Skeletal muscle cell (primary cell): ENCODE data around the gene IQCH.

Source experiments
- DNase-seq: peaks from one replicate; pipeline ENCODE4 v3.0.0-alpha.2; 2010; ENCODE audit warnings: low read depth
- H3K4me3 ChIP-seq: 2 replicates; pipeline ENCODE4 v1.5.1; 2011; ENCODE audit warnings: low read depth, mild to moderate bottlenecking, control low read depth, low read length, moderate library complexity

Gene IQCH

GRCh38 chr15:67254238-67255175 lies at the start of gene IQCH, which contains the start of gene AAGAB:
Gene IQCH, plus strand, starts transcription at chr15:67254786. Its CDS starts 111 bp downstream, at chr15:67254897.
Gene AAGAB, minus strand, starts transcription at chr15:67254661. Its CDS starts 30 bp downstream, at chr15:67254631.
- peak; percentile 95 for DNase-seq

DNA sequence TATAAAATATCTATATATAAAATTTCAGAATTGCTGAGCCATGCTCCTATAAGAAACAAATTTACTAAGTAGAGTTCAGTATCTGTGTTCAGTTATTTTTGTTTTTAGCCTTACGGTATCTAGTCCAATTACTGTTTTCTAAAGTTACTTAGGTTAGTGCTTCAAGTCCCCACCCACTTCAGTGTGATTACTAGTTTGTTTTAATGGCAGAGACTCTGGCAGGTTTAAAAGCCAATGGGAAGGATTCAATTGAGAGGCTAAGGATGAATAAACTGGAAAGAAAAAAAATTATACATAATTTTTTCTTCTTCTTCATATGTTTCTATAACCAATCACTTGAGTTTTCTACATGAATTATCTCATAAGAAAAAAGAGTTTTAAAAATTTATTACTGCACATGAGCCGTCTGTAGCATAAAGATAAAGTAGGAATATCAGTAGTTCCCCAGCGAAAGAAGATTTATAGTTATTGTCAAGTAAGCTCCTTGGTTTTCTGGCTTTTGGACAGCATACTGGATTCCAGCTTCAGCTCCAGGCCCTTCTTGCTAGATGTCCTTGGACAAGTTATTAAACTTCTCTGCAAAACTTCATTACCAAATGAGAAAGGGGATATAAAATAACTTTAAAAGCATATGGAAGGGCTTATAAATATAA lies 46.9 kb upstream of the IQCH start:
- no peak overlapping the region for H3K4me3 ChIP-seq
- no peak for DNase-seq

More at GRCh38 chr15:67254238-67255175, at the start of gene IQCH, which contains the start of gene AAGAB:
- peak within 1 kb of the TSS; percentile 93 for H3K4me3 ChIP-seq

DNA sequence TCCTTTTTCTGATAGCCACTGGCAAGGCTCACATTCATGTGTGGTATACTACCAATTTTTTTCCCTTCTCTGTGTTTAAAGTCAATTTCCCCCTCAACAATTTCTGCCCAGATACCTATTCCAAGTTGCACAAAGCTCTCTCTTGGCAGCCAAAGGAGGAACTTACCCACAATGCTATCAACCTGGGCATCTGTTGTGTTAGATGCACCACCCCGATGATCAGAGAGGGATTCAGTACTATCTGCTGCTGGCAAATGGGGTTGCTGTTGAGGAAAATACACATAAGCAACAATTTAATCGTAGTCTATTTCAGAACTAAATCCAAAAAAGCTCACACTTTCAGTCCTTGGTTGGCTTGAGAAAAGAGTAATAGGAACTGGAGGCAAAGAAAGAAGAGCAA lies 46.2 kb upstream of the IQCH start:
- H3K4me3 ChIP-seq = no peak overlapping the region
- no peak for DNase-seq

- H3K4me3 ChIP-seq = no peak overlapping the region
- DNase-seq = no peak
Measured at GRCh38 chr15:67210555-67211168, 43.9 kb upstream of the IQCH start.

DNA sequence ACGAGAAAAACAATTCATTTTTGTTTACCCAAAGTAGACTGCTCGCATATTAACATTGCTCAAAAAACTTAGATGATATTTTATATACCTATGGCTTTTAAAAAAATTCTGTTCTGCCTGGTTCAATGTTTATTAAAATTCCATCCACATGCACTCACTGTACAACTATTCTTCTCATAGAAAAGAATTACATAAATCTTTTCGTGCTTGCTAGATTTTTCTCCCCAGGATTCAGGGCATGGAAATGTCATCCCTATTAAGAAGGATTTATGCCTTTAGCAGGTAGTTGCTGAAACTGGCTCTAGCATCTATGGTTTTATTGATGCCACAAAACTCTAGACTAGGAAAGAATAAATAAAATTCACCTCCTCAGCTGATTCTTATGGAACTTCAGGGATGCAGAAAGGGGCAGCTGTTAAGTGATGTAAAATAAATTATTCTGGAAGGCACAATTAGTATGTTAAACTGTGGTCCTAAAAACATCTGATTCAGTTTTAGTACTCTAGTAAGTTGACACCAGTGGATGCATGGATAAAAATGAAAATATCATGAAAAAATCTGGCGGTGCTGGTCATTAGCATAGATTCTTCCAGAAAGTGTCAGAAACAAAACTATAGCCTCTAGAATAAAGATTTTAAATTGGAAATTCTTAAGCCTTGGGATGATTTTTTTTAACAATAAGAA lies 41.8 kb upstream of the IQCH start:
- DNase-seq = no peak
- H3K4me3 ChIP-seq = no peak overlapping the region

GRCh38 chr15:67215102-67215501 lies 39.5 kb upstream of the IQCH start:
- no peak overlapping the region for H3K4me3 ChIP-seq
- DNase-seq = no peak

GRCh38 chr15:67216859-67217258 lies 37.7 kb upstream of the IQCH start:
- no peak for DNase-seq
- H3K4me3 ChIP-seq = no peak overlapping the region

DNA sequence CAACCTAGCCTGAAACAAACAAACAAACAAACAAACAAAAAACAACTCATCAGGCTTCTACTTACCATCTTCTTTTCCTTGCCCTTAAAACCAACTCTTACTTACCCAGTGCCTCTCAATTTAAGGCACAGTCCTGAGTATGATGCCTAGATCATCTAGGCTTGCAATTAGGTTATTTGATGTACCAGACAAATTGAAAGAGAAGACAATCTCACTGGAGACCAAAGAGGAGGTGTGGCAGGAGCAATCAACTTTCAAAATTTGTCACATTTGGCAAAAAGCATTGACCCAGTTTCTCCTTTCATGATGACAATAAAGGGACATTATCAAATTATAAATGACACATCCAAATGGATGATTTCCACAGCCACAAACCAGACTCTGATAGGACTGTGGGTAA lies 36.2 kb upstream of the IQCH start:
- no peak for DNase-seq
- no peak overlapping the region for H3K4me3 ChIP-seq

DNA sequence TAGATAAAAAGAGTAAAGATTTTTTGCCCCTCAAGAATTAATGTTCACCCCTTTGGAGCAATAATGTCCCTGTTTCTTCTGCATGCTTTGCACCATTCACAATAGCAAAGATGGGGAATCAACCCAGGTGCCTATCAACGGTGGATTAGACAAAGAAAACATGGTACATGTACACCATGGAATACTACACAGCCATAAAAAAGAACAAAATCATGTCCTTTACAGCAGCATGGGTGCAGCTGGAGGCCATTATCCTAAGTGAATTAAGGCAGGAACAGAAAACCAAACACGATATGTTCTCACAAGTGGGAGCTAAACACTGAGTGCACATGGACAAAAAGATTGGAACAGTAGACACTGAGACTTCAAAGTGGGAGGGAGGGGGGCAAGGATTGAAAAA lies 35.3 kb upstream of the IQCH start:
- H3K4me3 ChIP-seq = no peak overlapping the region
- DNase-seq = no peak

DNA sequence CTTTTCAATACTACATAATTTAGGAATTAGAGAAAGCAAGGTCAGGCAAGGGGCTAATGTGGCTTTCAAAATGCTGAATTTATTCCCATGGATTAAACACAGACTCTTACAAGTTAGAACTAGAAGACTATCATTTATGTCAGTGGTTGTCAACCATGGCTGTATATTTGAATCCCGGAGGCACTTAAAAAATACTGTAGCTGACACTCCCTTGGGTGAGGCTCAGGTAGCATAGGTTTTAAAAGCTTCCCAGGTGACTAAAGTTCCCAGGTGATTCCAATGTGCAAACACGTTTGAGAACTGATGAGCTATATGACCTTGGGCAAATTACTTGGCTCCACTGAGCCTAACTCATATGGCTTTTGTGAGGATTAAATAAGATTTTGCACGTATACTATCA lies 29.7 kb upstream of the IQCH start:
- DNase-seq = no peak
- no peak overlapping the region for H3K4me3 ChIP-seq

DNA sequence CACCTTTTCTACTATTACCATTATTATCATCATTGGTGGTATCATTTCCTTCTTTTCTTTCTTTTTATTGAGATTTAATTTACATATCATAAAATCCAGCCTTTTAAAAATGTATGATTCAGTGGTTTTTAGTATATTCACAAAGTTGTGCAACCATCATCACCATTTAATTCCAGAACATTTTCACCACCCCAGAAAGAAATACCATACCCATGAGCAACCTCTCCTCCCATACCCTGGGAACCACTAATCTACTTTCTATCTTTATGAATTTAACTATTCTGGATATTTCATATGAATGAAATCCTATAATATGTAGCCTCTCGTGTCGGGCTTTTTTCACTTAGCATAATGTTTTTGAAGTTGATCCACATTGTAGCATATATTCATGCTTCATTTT lies 29.2 kb upstream of the IQCH start:
- peak; percentile 36 for DNase-seq
- no peak overlapping the region for H3K4me3 ChIP-seq

- no peak overlapping the region for H3K4me3 ChIP-seq
- DNase-seq = no peak
Measured at GRCh38 chr15:67227431-67227830, 27.2 kb upstream of the IQCH start.

GRCh38 chr15:67227846-67228245 lies 26.7 kb upstream of the IQCH start:
- no peak overlapping the region for H3K4me3 ChIP-seq
- no peak for DNase-seq

DNA sequence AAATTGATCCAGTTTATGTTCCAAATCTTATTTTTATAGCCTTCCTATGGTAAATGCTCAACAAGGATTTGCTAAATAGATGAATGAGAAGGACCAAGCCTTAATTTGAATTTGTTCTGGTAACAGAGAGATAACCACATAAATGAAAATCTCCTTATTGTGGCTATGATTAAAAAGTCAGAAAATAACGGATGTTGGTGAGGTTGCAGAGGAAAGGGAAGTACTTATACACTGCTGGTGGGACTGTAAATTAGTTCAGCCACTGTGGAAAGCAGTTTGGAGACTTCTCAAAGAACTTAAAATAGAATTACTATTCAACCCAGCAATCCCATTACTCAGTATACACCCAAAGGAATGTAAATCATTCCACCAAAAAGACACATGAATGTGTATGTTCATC lies 26.3 kb upstream of the IQCH start:
- no peak overlapping the region for H3K4me3 ChIP-seq
- DNase-seq = no peak

DNA sequence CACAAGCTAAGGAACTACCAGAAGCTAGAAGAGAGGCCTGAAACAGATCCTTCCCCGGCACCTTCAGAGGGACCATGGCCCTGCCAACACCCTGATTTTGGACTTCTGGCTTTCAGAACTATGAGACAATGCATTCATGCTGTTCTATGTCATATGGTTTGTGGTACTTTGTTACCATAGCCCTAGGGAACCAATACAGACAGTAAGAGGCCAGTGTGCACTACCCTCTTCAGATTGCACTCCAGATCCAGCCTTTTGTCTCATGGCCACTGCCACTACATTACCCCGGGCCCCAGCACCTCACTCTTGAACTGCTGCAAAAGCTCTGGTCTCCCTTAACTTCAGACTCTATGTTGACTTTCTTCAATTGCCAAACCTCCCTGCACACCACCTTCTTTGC lies 24.1 kb upstream of the IQCH start:
- H3K4me3 ChIP-seq = no peak overlapping the region
- no peak for DNase-seq

GRCh38 chr15:67232591-67232990 lies 22.0 kb upstream of the IQCH start:
- H3K4me3 ChIP-seq = no peak overlapping the region
- DNase-seq = no peak

DNA sequence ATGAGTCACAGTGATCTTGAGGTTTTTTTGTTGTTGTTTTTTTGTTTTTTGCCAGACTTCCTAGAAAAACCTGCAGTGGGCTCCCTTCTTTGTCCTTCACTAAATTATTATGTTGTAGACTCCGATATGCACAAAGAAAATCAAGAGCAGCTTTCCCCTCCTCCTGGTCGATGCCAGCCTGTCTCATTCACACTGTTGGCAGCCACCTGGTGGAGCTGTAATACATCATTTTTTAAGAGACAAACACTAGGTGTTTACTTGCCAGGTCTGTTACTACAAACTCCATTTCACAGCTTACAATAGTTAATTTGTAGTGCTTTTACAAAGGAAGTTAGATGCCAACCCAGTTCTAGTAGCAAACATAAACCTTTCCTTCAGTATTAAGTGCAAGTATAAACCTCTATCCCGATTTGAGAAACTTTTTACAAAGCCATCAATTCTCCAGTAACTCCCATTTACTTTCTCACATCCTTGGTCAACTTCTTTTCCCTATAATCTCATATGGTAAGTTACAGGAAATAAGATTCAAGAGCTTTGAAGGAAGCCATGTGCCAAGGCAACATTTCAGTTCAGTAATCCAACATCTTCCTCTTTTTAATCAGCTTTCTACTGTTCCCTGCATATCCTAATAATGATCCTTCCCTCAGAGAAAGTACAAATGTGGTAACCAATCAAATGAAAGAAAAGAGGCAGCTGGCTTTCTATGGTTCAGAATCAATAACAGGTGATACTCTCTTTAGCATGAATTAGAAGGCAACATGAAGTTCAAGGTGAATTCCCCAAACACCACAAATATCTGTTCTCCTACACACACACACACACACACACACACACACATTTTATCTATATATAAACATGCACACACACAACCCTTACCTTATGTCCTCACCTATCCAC lies 14.1 kb upstream of the IQCH start:
- no peak overlapping the region for H3K4me3 ChIP-seq
- no peak for DNase-seq

DNA sequence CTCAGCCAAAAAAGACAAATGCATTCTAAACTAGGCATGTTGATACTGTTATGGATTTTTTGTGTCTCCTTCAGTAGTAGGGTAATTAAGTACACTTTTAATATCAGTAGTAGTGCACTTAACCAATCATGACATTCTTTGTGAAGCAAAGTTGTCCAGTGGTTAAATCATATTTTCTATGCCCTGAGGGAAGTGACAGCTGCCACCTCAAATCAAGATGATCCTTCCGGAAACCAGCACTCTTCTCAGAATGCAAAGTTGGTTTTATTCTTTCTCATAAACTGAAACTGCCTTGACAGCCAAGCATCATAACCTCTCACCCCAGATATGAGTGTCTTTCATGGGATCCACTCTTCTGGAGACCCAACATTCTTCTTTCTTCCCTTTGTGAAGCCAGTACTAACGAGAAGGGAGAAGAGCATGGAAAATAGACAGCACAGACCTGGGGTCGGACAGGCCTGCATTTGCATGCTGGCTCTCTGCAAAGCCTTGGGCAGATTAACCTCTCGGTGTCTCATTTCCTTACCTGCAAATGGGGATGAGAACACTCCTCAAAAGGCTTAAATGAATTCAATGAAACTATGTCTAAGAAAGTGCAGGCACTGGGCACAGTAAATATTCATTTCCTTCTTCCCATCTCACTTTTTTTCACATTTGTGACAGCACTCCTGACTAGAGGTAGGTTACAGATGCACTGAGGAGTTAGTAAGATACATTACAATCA lies 13.3 kb upstream of the IQCH start:
- no peak overlapping the region for H3K4me3 ChIP-seq
- DNase-seq = no peak
